Pancreas (tissue), 10 donors: ENCODE measurements around the gene NF1. TPM values are rescaled to one million over a fixed set of nuclear protein-coding genes. Genes with fewer than 3 reads are reported as not detected.

ENCODE experiments used
- ATAC-seq, 4 donors: fragments of 200-7000 bp; cut with Tn5 transposase; one replicate each; pipeline versions ENCODE4 v1.8.0 to v1.9.1; 2020; ENCODE audit warnings: mild to moderate bottlenecking in 4 of 4, moderate library complexity in 4 of 4
- DNase-seq, 6 donors: peaks; one replicate each; pipeline ENCODE4 v3.0.0-alpha.2; 2020
- FAIRE-seq: peaks from 2 replicates; lab custom pipeline; 2012; peaks lifted over from hg19 to GRCh38; lab: Jason Lieb, UNC
- H3K27ac ChIP-seq, 4 donors: fragments of 200-600 bp; sonication (generic); 1 replicate in 3 of 4; 2 replicates in 1 of 4; pipeline versions ENCODE4 v1.5.0 to v1.8.0; 2020
- H3K27me3 ChIP-seq, 4 donors: fragments of 200-600 bp; one replicate each; pipeline ENCODE4 v1.8.0; 2021
- H3K36me3 ChIP-seq, 3 donors: fragments of 200-600 bp; sonication (generic) in 1 of 3; one replicate each; pipeline versions ENCODE4 v1.5.0 to v1.8.0; 2020 to 2021
- H3K4me1 ChIP-seq, 3 donors: fragments of 200-600 bp; one replicate each; pipeline ENCODE4 v1.8.0; 2021
- H3K4me3 ChIP-seq, 4 donors: fragments of 200-600 bp; sonication (generic) in 2 of 4; one replicate each; pipeline versions ENCODE4 v1.5.0 to v1.8.0; 2020 to 2021
- H3K9me3 ChIP-seq, 4 donors: fragments of 200-600 bp; one replicate each; pipeline ENCODE4 v1.8.0; 2021
- CTCF ChIP-seq, 4 donors: fragments of 200-600 bp; sonication (generic) in 3 of 4; IDR thresholded peaks; one replicate each; pipeline versions ENCODE4 v1.5.0 to v1.8.0; 2021; ENCODE audit warnings: antibody characterized with exemption in 4 of 4
- WGBS, 2 donors: extraction: QIAGEN DNeasy Blood & Tissue Kit; methylation state at CpG; one replicate each; pipeline ENCODE4 v1.1.7; 2013; 5-methylcytosine and 5-hydroxymethylcytosine counted together
- intact Hi-C, 3 donors: fragments of 100-400 bp; cut with DNase I; formaldehyde crosslinking; loops; one replicate each; pipeline versions ENCODE4 v1.11.1 to v1.14.2; 2022
- polyA plus RNA-seq, 2 donors: library from polyadenylated mRNA; stranded (reverse); fragments of 200-250 nt; gene quantifications; one replicate each; pipeline ENCODE4 v1.2.3, GENCODE V29; 2013
- total RNA-seq, 6 donors: library from RNA; stranded (reverse); fragmentation: NEBNext Ultra II Directional in 4 of 6; extraction: Animal tissue kit (Norgen Biotek cat#: 25700) in 4 of 6; gene quantifications; one replicate each; pipeline versions ENCODE4 v1.2.1 to v1.2.4, GENCODE V29; 2021 to 2023
- donor health status: healthy with polysubstance abuse.
- donor health status: DM: no; HTN: no; CAD: no; lungs with moderate emphysema.
- donor health status: DM: no; HTN: no; CAD: no.
- donor health status: control.
- donor health status: control.
- donor health status: Bipolar disorder and iron deficiency.
- donor health status: DM: yes; HTN: yes; CAD: no.
- donor health status: DM: no; HTN: no; CAD: no.
- donor health status: DM: no; HTN: no; CAD: no.
- donor health status: DM: yes; HTN: yes; CAD: no.

The NF1 gene
- total and polyA plus RNA-seq, 8 donors = 6.6 to 38.4 (median 27.8) TPM

- Histone ChIP-seq H3K4me3 (no peak overlapping the region), H3K27me3 (no peaks in the 10 kb centered on the region), H3K27ac (no peak overlapping the region), H3K4me1 (no peaks in the 10 kb centered on the region), H3K36me3 (no peaks in the 10 kb centered on the region), H3K9me3 (no peaks in the 10 kb centered on the region)
- no peak for ATAC-seq
- no peak for DNase-seq
- intact Hi-C loops = no loop called here
- no peak for TF ChIP-seq CTCF (IDR thresholded peaks at IDR 0.05)
- no peak for FAIRE-seq
Observed at GRCh38 chr17:31299624-31300023, 204.8 kb downstream of the NF1 start.

- no peaks in the 10 kb centered on the region for H3K27me3 ChIP-seq
- no peak overlapping the region for H3K4me3 ChIP-seq
- H3K36me3 ChIP-seq = no peaks in the 10 kb centered on the region
- TF ChIP-seq CTCF (IDR thresholded peaks at IDR 0.05) = no peak
- FAIRE-seq (no peak), ATAC-seq (no peak), DNase-seq (no peak)
- WGBS, 2 donors = 83 to 84% methylated on average over 1 of the region's 1 CpG
- intact Hi-C loops = no loop called here
- no peaks in the 10 kb centered on the region for H3K4me1 ChIP-seq
- H3K27ac ChIP-seq = no peak overlapping the region
- no peaks in the 10 kb centered on the region for H3K9me3 ChIP-seq
Observed at GRCh38 chr17:31307640-31308039, 212.9 kb downstream of the NF1 start.

- WGBS, 2 donors = 75 to 88% methylated on average over 5 of the region's 5 CpGs
Observed at GRCh38 chr17:31308372-31309334, 213.9 kb downstream of the NF1 start.

GRCh38 chr17:31309556-31309955 is 214.8 kb downstream of the NF1 start:
- TF ChIP-seq CTCF (IDR thresholded peaks at IDR 0.05) = no peak
- Histone ChIP-seq H3K4me3 (no peak overlapping the region), H3K9me3 (no peaks in the 10 kb centered on the region), H3K27ac (peak overlapping the region in 1 of 4 donors; percentile 16), H3K4me1 (no peaks in the 10 kb centered on the region), H3K36me3 (no peaks in the 10 kb centered on the region), H3K27me3 (no peaks in the 10 kb centered on the region)
- DNase-seq (no peak), ATAC-seq (peak in 2 of 4 donors; percentile 45 to 46), FAIRE-seq (no peak)
- intact Hi-C loops = no loop called here
- WGBS, 2 donors = 89 to 99% methylated on average over 2 of the region's 2 CpGs

More at GRCh38 chr17:31308372-31309334, 213.9 kb downstream of the NF1 start:
- TF ChIP-seq CTCF (IDR thresholded peaks at IDR 0.05) = no peak
- no peaks in the 10 kb centered on the region for H3K4me1 ChIP-seq
- ATAC-seq (peak in 2 of 4 donors; percentile 26 to 59), FAIRE-seq (peak; percentile 23), DNase-seq (no peak)
- no peaks in the 10 kb centered on the region for H3K9me3 ChIP-seq
- no peak overlapping the region for H3K4me3 ChIP-seq
- H3K36me3 ChIP-seq = no peaks in the 10 kb centered on the region
- intact Hi-C loops = no loop called here
- H3K27me3 ChIP-seq = no peaks in the 10 kb centered on the region
- no peak overlapping the region for H3K27ac ChIP-seq

GRCh38 chr17:31310260-31310659 is 215.5 kb downstream of the NF1 start:
- 39 to 80% methylated on average over 2 of the region's 2 CpGs for WGBS, 2 donors
- no peak for TF ChIP-seq CTCF (IDR thresholded peaks at IDR 0.05)
- Histone ChIP-seq H3K9me3 (no peaks in the 10 kb centered on the region), H3K4me1 (no peaks in the 10 kb centered on the region), H3K27ac (peak overlapping the region in 1 of 4 donors; percentile 16), H3K4me3 (peak overlapping the region in 1 of 4 donors; percentile 3), H3K27me3 (no peaks in the 10 kb centered on the region), H3K36me3 (no peaks in the 10 kb centered on the region)
- ATAC-seq = peak in 1 of 4 donors; percentile 14
- FAIRE-seq = no peak
- intact Hi-C loops = no loop called here
- no peak for DNase-seq
